OCI-LY1 (cell line): ENCODE data around the gene TXNRD1.

Experiments used
- EZH2 ChIP-seq: fragments of 200-600 bp; sonication (generic), shearing (Covaris generic); IDR thresholded peaks from 2 replicates; pipeline ENCODE4 v1.8.0; 2017; ENCODE audit warnings: borderline replicate concordance, mixed run types, mild to moderate bottlenecking, antibody characterized with exemption, low read length, moderate library complexity, mixed read lengths
- TF ChIP-seq, protein P1 (sequence below): fragments of 200-600 bp; sonication (generic), shearing (Covaris generic); IDR thresholded peaks from 2 replicates; pipeline ENCODE4 v1.5.1; 2017; ENCODE audit warnings: mild to moderate bottlenecking, antibody characterized with exemption, low read length, moderate library complexity, mixed read lengths

DNA sequence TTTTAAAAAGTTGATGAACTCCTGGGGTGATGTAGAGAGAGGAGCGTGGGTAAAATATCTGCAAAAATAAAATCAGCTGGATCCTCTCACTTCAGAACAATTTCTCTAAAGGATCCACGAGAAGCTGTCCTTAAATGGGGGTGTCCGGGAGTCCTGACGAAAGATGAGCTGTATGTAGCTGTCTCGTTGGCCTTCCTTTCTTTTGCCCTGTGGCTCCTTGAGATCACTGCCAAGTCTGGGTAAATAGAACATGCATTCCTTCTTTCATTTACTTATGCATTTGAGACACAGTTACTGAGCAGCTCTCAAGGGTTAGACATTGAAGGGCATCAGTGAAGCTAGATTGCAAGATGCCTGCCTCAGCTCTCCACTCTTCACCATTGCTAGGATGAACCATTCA is 35.2 kb upstream of the TXNRD1 start:
- TF ChIP-seq, protein P1, sequence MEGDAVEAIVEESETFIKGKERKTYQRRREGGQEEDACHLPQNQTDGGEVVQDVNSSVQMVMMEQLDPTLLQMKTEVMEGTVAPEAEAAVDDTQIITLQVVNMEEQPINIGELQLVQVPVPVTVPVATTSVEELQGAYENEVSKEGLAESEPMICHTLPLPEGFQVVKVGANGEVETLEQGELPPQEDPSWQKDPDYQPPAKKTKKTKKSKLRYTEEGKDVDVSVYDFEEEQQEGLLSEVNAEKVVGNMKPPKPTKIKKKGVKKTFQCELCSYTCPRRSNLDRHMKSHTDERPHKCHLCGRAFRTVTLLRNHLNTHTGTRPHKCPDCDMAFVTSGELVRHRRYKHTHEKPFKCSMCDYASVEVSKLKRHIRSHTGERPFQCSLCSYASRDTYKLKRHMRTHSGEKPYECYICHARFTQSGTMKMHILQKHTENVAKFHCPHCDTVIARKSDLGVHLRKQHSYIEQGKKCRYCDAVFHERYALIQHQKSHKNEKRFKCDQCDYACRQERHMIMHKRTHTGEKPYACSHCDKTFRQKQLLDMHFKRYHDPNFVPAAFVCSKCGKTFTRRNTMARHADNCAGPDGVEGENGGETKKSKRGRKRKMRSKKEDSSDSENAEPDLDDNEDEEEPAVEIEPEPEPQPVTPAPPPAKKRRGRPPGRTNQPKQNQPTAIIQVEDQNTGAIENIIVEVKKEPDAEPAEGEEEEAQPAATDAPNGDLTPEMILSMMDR, result no peak
- no peak for TF ChIP-seq EZH2
